Keratinocyte (primary cell): Measurements from ENCODE around the gene PARD3. TPM values are rescaled to one million over a fixed set of nuclear protein-coding genes. Genes with fewer than 3 reads are reported as not detected.

Experiments used
- DNase-seq: peaks from one replicate; pipeline ENCODE4 v3.0.0-alpha.2; 2011; ENCODE audit warnings: low read depth, missing footprints, low spot score
- FAIRE-seq: peaks from 2 replicates; lab custom pipeline; 2011; peaks lifted over from hg19 to GRCh38; lab: Jason Lieb, UNC
- H2AFZ ChIP-seq: 2 replicates; pipeline ENCODE4 v1.6.0; 2012; ENCODE audit warnings: low read length, control low read depth, inconsistent platforms; ENCODE audit not compliant: control insufficient read depth
- H3K27ac ChIP-seq: 2 replicates; pipeline ENCODE4 v1.5.1; 2011; ENCODE audit warnings: low read length; ENCODE audit not compliant: control insufficient read depth, insufficient read depth
- H3K27me3 ChIP-seq: 3 replicates; pipeline ENCODE4 v1.6.0; 2011; ENCODE audit warnings: low read length; ENCODE audit not compliant: control insufficient read depth, insufficient read depth; ENCODE audit errors: extremely low read depth
- H3K36me3 ChIP-seq, 2 experiments: 2 replicates in 1 of 2; 3 replicates in 1 of 2; pipeline ENCODE4 v1.5.1; 2011; ENCODE audit warnings: low read length in 2 of 2, mild to moderate bottlenecking in 1 of 2; ENCODE audit not compliant: control insufficient read depth in 2 of 2, insufficient read depth in 2 of 2; ENCODE audit errors: extremely low read depth in 1 of 2
- H3K4me1 ChIP-seq: 3 replicates; pipeline ENCODE4 v1.5.1; 2011; ENCODE audit warnings: low read length; ENCODE audit not compliant: control insufficient read depth, insufficient read depth; ENCODE audit errors: extremely low read depth
- H3K4me2 ChIP-seq: 3 replicates; pipeline ENCODE4 v1.6.0; 2011; ENCODE audit warnings: low read depth, low read length; ENCODE audit not compliant: control insufficient read depth, insufficient read depth; ENCODE audit errors: extremely low read depth
- H3K4me3 ChIP-seq, 3 experiments: fragments of 200-600 bp in 1 of 3; sonication (generic) in 1 of 3; 2 replicates in 2 of 3; 3 replicates in 1 of 3; pipeline ENCODE4 v1.5.1; 2011 to 2016; ENCODE audit warnings: low read length in 3 of 3, mild to moderate bottlenecking in 3 of 3, control low read depth in 2 of 3, inconsistent platforms in 1 of 3, low read depth in 1 of 3, mixed read lengths in 1 of 3, mixed run types in 1 of 3, moderate library complexity in 1 of 3; ENCODE audit not compliant: control insufficient read depth in 2 of 3, insufficient read depth in 2 of 3; ENCODE audit errors: extremely low read depth in 1 of 3
- H3K79me2 ChIP-seq: 2 replicates; pipeline ENCODE4 v1.6.0; 2012; ENCODE audit warnings: low read length; ENCODE audit not compliant: control insufficient read depth, insufficient read depth
- H3K9ac ChIP-seq: 3 replicates; pipeline ENCODE4 v1.6.0; 2011; ENCODE audit warnings: low read length; ENCODE audit not compliant: control insufficient read depth, insufficient read depth; ENCODE audit errors: extremely low read depth
- H3K9me1 ChIP-seq: 3 replicates; pipeline ENCODE4 v1.6.0; 2011; ENCODE audit warnings: low read length; ENCODE audit not compliant: control insufficient read depth, insufficient read depth; ENCODE audit errors: extremely low read depth
- H3K9me3 ChIP-seq: 2 replicates; pipeline ENCODE4 v1.5.1; 2012; ENCODE audit warnings: low read depth, low read length; ENCODE audit not compliant: control insufficient read depth
- H4K20me1 ChIP-seq: 3 replicates; pipeline ENCODE4 v1.6.0; 2011; ENCODE audit warnings: low read length; ENCODE audit not compliant: control insufficient read depth, insufficient read depth; ENCODE audit errors: extremely low read depth
- EZH2 ChIP-seq: IDR thresholded peaks from one replicate; pipeline ENCODE4 v1.6.1; 2012; ENCODE audit warnings: inconsistent platforms, mild to moderate bottlenecking, low read length, moderate library complexity
- dilution Hi-C: fragments of 300-500 bp; cut with MboI; formaldehyde crosslinking; loops from one replicate; pipeline ENCODE4 v1.7.0; 2020; ENCODE audit warnings: low sequenced_read_pairs; ENCODE audit not compliant: extremely low pct_ligation_motif_present
- polyA plus RNA-seq, 5 experiments: library from polyadenylated mRNA; depleted of rRNA in 3 of 5; stranded (reverse) in 3 of 5; stranded (forward) in 1 of 5; unstranded in 1 of 5; fragments of >200 nt; gene quantifications; 1 replicate in 1 of 5; 2 replicates in 3 of 5; 3 replicates in 1 of 5; pipeline versions ENCODE4 v1.2.1 to v1.2.3, GENCODE V29; 2011 to 2012; ENCODE audit warnings: missing spikeins in 2 of 5, low read depth in 1 of 5, low replicate concordance in 1 of 5
- TF ChIP-seq, protein P1 (sequence below), 3 experiments: IDR thresholded peaks in 1 of 3; conservative IDR thresholded peaks in 1 of 3; optimal IDR thresholded peaks in 1 of 3; 2 replicates in 2 of 3; 3 replicates in 1 of 3; pipeline versions ENCODE3 to v1.5.1; 2011; ENCODE audit warnings: low read length in 3 of 3, mild to moderate bottlenecking in 3 of 3, moderate library complexity in 2 of 3, control low read depth in 1 of 3, inconsistent platforms in 1 of 3; ENCODE audit not compliant: insufficient read depth in 2 of 3; ENCODE audit errors: extremely low read depth in 1 of 3

Gene PARD3
- polyA plus RNA-seq, 1 donor (not counting 4 experiments of a cell fraction or from before 2014, with no cell fraction given): 46.4 TPM

GRCh38 chr10:34374356-34375045 is 440.6 kb downstream of the PARD3 start:
- H3K4me1 ChIP-seq: no peaks in the 10 kb centered on the region
- no peaks in the 10 kb centered on the region for H4K20me1 ChIP-seq
- H2AFZ ChIP-seq: no peak overlapping the region
- no peak overlapping the region for H3K4me2 ChIP-seq
- no peak for DNase-seq
- dilution Hi-C loops: no loop called here
- H3K9me1 ChIP-seq: no peaks in the 10 kb centered on the region
- H3K9me3 ChIP-seq: no peaks in the 10 kb centered on the region
- no peak overlapping the region for H3K27ac ChIP-seq
- no peak overlapping the region for H3K9ac ChIP-seq
- H3K27me3 ChIP-seq: no peaks in the 10 kb centered on the region
- H3K4me3 ChIP-seq: no peak overlapping the region
- H3K36me3 ChIP-seq: peaks cover 0 to 6% of the 10 kb centered on the region in 2 experiments
- no peak for TF ChIP-seq EZH2
- TF ChIP-seq, protein P1, sequence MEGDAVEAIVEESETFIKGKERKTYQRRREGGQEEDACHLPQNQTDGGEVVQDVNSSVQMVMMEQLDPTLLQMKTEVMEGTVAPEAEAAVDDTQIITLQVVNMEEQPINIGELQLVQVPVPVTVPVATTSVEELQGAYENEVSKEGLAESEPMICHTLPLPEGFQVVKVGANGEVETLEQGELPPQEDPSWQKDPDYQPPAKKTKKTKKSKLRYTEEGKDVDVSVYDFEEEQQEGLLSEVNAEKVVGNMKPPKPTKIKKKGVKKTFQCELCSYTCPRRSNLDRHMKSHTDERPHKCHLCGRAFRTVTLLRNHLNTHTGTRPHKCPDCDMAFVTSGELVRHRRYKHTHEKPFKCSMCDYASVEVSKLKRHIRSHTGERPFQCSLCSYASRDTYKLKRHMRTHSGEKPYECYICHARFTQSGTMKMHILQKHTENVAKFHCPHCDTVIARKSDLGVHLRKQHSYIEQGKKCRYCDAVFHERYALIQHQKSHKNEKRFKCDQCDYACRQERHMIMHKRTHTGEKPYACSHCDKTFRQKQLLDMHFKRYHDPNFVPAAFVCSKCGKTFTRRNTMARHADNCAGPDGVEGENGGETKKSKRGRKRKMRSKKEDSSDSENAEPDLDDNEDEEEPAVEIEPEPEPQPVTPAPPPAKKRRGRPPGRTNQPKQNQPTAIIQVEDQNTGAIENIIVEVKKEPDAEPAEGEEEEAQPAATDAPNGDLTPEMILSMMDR (optimal IDR thresholded peaks at IDR 0.05 in 1 of 3, IDR thresholded peaks at IDR 0.05 in 1 of 3, conservative IDR thresholded peaks at IDR 0.05 in 1 of 3; ENCODE audit: extremely low read depth in 1 of 3, insufficient read depth in 2 of 3, low read length in 3 of 3): no peak
- no peak for FAIRE-seq
- no peaks in the 10 kb centered on the region for H3K79me2 ChIP-seq

DNA sequence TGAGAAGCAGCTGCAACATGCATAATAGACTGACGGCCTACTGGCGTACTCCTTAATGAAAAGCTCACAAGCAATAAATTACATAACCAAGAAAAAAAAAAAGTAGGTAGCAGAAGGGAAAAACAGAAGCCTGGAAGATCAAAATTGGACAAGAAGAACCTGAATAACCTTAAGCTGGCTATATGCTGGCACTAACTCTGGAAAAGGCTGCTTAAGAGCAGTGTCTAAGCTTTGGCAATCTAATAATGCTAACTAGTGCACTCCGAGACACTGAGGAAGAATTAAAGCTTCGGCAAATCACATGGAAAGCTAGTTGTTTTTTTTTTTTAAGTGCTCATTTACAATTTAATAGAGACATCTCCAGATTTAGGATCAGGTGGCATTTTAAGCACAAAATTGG is 441.9 kb downstream of the PARD3 start:
- DNase-seq: no peak
- no peaks in the 10 kb centered on the region for H3K4me1 ChIP-seq

More for the DNA sequence above, 441.9 kb downstream of the PARD3 start:
- H3K4me2 ChIP-seq: no peak overlapping the region
- no peak overlapping the region for H3K4me3 ChIP-seq
- no peaks in the 10 kb centered on the region for H3K9me1 ChIP-seq
- no peak overlapping the region for H3K9ac ChIP-seq
- FAIRE-seq: no peak
- dilution Hi-C loops: no loop called here
- H4K20me1 ChIP-seq: no peaks in the 10 kb centered on the region
- H3K36me3 ChIP-seq: peaks cover 0 to 6% of the 10 kb centered on the region in 2 experiments
- TF ChIP-seq, protein P1 (optimal IDR thresholded peaks at IDR 0.05 in 1 of 3, IDR thresholded peaks at IDR 0.05 in 1 of 3, conservative IDR thresholded peaks at IDR 0.05 in 1 of 3; ENCODE audit: extremely low read depth in 1 of 3, insufficient read depth in 2 of 3, low read length in 3 of 3): no peak
- TF ChIP-seq EZH2: no peak
- H3K27ac ChIP-seq: no peak overlapping the region
- H2AFZ ChIP-seq: no peak overlapping the region
- H3K27me3 ChIP-seq: no peaks in the 10 kb centered on the region
- H3K9me3 ChIP-seq: no peaks in the 10 kb centered on the region
- H3K79me2 ChIP-seq: no peaks in the 10 kb centered on the region
